SK-N-SH treated with all-trans-retinoic acid at 6 μM for 48 hours (cell line): ENCODE measurements around the gene AAR2.

Experiments
- ATAC-seq: fragments of 200-7000 bp; cut with Tn5 transposase; 3 replicates; pipeline ENCODE4 v1.9.1; 2020; ENCODE audit warnings: mild to moderate bottlenecking, moderate library complexity
- ARNTL ChIP-seq: fragments of 450-650 bp; formaldehyde crosslinking; IDR thresholded peaks from 2 replicates; pipeline ENCODE4 v1.5.0; 2020; ENCODE audit warnings: low read depth, mild to moderate bottlenecking, moderate library complexity, borderline replicate concordance
- BACH2 ChIP-seq: fragments of 250-450 bp; sonication (Bioruptor Pico); IDR thresholded peaks from 2 replicates; pipeline ENCODE4 v1.9.0; 2021; ENCODE audit warnings: mild to moderate bottlenecking, borderline replicate concordance
- CREB5 ChIP-seq: fragments of 250-450 bp; sonication (Bioruptor Pico); IDR thresholded peaks from 2 replicates; pipeline ENCODE4 v1.5.1; 2020; ENCODE audit warnings: low read depth, mild to moderate bottlenecking, moderate library complexity
- CSDC2 ChIP-seq: fragments of 250-450 bp; sonication (Bioruptor Pico); IDR thresholded peaks from 2 replicates; pipeline ENCODE4 v1.5.0; 2020; ENCODE audit warnings: mild to moderate bottlenecking, moderate library complexity
- CSRNP3 ChIP-seq: fragments of 250-450 bp; sonication (Bioruptor Pico); IDR thresholded peaks from 2 replicates; pipeline ENCODE4 v1.5.1; 2021; ENCODE audit warnings: mild to moderate bottlenecking, moderate library complexity
- GLIS3 ChIP-seq: fragments of 250-450 bp; sonication (Bioruptor Pico); IDR thresholded peaks from 2 replicates; pipeline ENCODE4 v1.5.0; 2020; ENCODE audit warnings: mild to moderate bottlenecking, moderate library complexity
- ISL1 ChIP-seq: fragments of 250-450 bp; sonication (Bioruptor Pico); IDR thresholded peaks from 2 replicates; pipeline ENCODE4 v2.1.2; 2022; ENCODE audit warnings: mild to moderate bottlenecking, moderate library complexity
- OSR1 ChIP-seq: fragments of 250-450 bp; sonication (Bioruptor Pico); IDR thresholded peaks from 2 replicates; pipeline ENCODE4 v1.8.0; 2022; ENCODE audit warnings: moderate library complexity, mild to moderate bottlenecking, inconsistent platforms
- POU6F1 ChIP-seq: fragments of 250-450 bp; sonication (Bioruptor Pico); IDR thresholded peaks from 2 replicates; pipeline ENCODE4 v1.8.0; 2021; ENCODE audit warnings: low read depth, mild to moderate bottlenecking, moderate library complexity, borderline replicate concordance
- PPARA ChIP-seq: fragments of 250-450 bp; sonication (Bioruptor Pico); IDR thresholded peaks from 2 replicates; pipeline ENCODE4 v1.5.0; 2020; ENCODE audit warnings: mild to moderate bottlenecking, borderline replicate concordance
- RARB ChIP-seq: fragments of 250-450 bp; sonication (Bioruptor Pico); IDR thresholded peaks from 2 replicates; pipeline ENCODE4 v1.8.0; 2021; ENCODE audit warnings: mild to moderate bottlenecking, moderate library complexity
- SNAI2 ChIP-seq: fragments of 250-450 bp; sonication (Bioruptor Pico); IDR thresholded peaks from 2 replicates; pipeline ENCODE4 v1.5.0; 2020; ENCODE audit warnings: mild to moderate bottlenecking, moderate library complexity
- TCF4 ChIP-seq: fragments of 250-450 bp; sonication (Bioruptor Pico); IDR thresholded peaks from 2 replicates; pipeline ENCODE4 v1.8.0; 2021; ENCODE audit warnings: mild to moderate bottlenecking, moderate library complexity, borderline replicate concordance
- TOX ChIP-seq: fragments of 250-450 bp; sonication (Bioruptor Pico); IDR thresholded peaks from 2 replicates; pipeline ENCODE4 v1.8.0; 2021; ENCODE audit warnings: mild to moderate bottlenecking, moderate library complexity, borderline replicate concordance
- ZC3H10 ChIP-seq: fragments of 250-450 bp; sonication (Bioruptor Pico); IDR thresholded peaks from 2 replicates; pipeline ENCODE4 v1.5.1; 2021; ENCODE audit warnings: mild to moderate bottlenecking, moderate library complexity
- ZFP3 ChIP-seq: fragments of 250-450 bp; sonication (Bioruptor Pico); IDR thresholded peaks from 2 replicates; pipeline ENCODE4 v1.5.0; 2020; ENCODE audit warnings: mild to moderate bottlenecking, moderate library complexity
- ZFP30 ChIP-seq: fragments of 450-650 bp; formaldehyde crosslinking; IDR thresholded peaks from 2 replicates; pipeline ENCODE4 v1.5.0; 2022; ENCODE audit warnings: mild to moderate bottlenecking, moderate library complexity
- ZNF565 ChIP-seq: fragments of 450-650 bp; formaldehyde crosslinking; conservative IDR thresholded peaks from 2 replicates; pipeline ENCODE4 v1.5.0; 2020; ENCODE audit warnings: low read depth, mild to moderate bottlenecking, moderate library complexity
- ZNF70 ChIP-seq: fragments of 450-650 bp; formaldehyde crosslinking; IDR thresholded peaks from 2 replicates; pipeline ENCODE4 v1.5.0; 2020; ENCODE audit warnings: mild to moderate bottlenecking, moderate library complexity
- ZNF8 ChIP-seq: fragments of 450-650 bp; formaldehyde crosslinking; IDR thresholded peaks from 2 replicates; pipeline ENCODE4 v1.5.0; 2020; ENCODE audit warnings: mild to moderate bottlenecking, moderate library complexity
- TF ChIP-seq, protein P1 (sequence below): fragments of 250-450 bp; sonication (Bioruptor Pico); IDR thresholded peaks from 2 replicates; pipeline ENCODE4 v1.5.0; 2020; ENCODE audit warnings: mild to moderate bottlenecking, moderate library complexity
- TF ChIP-seq, protein P2 (sequence below): fragments of 250-450 bp; sonication (Bioruptor Pico); IDR thresholded peaks from 2 replicates; pipeline ENCODE4 v1.8.0; 2020; ENCODE audit warnings: mild to moderate bottlenecking, moderate library complexity, borderline replicate concordance

Gene AAR2

GRCh38 chr20:36241678-36242077 lies 5.4 kb downstream of the AAR2 start:
- TF ChIP-seq CREB5 = no peak
- no peak for TF ChIP-seq TCF4
- TF ChIP-seq POU6F1 (CRISPR knock-in tag) = no peak
- TF ChIP-seq BACH2 (CRISPR knock-in tag) = no peak
- no peak for TF ChIP-seq ZFP30
- TF ChIP-seq CSRNP3 (CRISPR knock-in tag) = no peak
- TF ChIP-seq ZFP3 (CRISPR knock-in tag) = no peak
- no peak for TF ChIP-seq ZNF70
- no peak for TF ChIP-seq ZC3H10 (CRISPR knock-in tag)
- TF ChIP-seq ZNF565 (CRISPR knock-in tag) = no peak
- TF ChIP-seq, protein P1, sequence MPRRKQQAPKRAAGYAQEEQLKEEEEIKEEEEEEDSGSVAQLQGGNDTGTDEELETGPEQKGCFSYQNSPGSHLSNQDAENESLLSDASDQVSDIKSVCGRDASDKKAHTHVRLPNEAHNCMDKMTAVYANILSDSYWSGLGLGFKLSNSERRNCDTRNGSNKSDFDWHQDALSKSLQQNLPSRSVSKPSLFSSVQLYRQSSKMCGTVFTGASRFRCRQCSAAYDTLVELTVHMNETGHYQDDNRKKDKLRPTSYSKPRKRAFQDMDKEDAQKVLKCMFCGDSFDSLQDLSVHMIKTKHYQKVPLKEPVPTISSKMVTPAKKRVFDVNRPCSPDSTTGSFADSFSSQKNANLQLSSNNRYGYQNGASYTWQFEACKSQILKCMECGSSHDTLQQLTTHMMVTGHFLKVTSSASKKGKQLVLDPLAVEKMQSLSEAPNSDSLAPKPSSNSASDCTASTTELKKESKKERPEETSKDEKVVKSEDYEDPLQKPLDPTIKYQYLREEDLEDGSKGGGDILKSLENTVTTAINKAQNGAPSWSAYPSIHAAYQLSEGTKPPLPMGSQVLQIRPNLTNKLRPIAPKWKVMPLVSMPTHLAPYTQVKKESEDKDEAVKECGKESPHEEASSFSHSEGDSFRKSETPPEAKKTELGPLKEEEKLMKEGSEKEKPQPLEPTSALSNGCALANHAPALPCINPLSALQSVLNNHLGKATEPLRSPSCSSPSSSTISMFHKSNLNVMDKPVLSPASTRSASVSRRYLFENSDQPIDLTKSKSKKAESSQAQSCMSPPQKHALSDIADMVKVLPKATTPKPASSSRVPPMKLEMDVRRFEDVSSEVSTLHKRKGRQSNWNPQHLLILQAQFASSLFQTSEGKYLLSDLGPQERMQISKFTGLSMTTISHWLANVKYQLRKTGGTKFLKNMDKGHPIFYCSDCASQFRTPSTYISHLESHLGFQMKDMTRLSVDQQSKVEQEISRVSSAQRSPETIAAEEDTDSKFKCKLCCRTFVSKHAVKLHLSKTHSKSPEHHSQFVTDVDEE (CRISPR knock-in tag) = no peak
- TF ChIP-seq CSDC2 (CRISPR knock-in tag) = no peak
- TF ChIP-seq OSR1 = no peak
- no peak for TF ChIP-seq ISL1 (CRISPR knock-in tag)
- no peak for TF ChIP-seq TOX
- no peak for TF ChIP-seq SNAI2
- no peak for TF ChIP-seq ARNTL
- no peak for TF ChIP-seq PPARA (CRISPR knock-in tag)
- no peak for TF ChIP-seq ZNF8 (CRISPR knock-in tag)
- no peak for TF ChIP-seq RARB
- no peak for ATAC-seq

GRCh38 chr20:36243726-36244125 lies 7.4 kb downstream of the AAR2 start:
- TF ChIP-seq, protein P2, sequence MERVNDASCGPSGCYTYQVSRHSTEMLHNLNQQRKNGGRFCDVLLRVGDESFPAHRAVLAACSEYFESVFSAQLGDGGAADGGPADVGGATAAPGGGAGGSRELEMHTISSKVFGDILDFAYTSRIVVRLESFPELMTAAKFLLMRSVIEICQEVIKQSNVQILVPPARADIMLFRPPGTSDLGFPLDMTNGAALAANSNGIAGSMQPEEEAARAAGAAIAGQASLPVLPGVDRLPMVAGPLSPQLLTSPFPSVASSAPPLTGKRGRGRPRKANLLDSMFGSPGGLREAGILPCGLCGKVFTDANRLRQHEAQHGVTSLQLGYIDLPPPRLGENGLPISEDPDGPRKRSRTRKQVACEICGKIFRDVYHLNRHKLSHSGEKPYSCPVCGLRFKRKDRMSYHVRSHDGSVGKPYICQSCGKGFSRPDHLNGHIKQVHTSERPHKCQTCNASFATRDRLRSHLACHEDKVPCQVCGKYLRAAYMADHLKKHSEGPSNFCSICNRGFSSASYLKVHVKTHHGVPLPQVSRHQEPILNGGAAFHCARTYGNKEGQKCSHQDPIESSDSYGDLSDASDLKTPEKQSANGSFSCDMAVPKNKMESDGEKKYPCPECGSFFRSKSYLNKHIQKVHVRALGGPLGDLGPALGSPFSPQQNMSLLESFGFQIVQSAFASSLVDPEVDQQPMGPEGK (CRISPR knock-in tag) = no peak
- TF ChIP-seq BACH2 (CRISPR knock-in tag) (no peak), GLIS3 (CRISPR knock-in tag) (no peak), TOX (no peak), ZNF70 (no peak), ISL1 (CRISPR knock-in tag) (no peak), ZFP30 (no peak), CREB5 (no peak), ZNF565 (CRISPR knock-in tag) (no peak)
- ATAC-seq = no peak

DNA sequence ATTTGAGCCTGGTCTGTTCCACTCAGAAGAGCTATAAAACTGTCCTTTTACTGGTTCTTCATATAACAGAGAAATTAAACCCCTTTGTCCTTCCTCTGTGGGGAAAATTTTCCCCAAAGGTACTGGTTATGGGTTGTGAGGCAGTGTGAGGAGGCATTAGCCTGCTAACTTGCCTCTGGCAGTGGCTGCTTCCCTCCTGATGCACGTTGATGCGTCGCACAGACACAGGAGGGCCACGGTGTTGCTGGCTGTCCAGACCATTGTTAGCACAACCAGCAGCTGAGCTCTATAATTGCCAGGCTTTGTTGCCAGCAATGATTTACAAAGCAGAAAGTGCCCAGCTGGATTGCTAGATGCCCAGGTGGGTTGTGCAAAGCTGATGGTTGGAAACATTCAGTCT lies 10.1 kb downstream of the AAR2 start:
- ATAC-seq = no peak
- TF ChIP-seq POU6F1 (CRISPR knock-in tag) (no peak), ZFP30 (no peak), ZC3H10 (CRISPR knock-in tag) (no peak), OSR1 (no peak), ZFP3 (CRISPR knock-in tag) (no peak), CSDC2 (CRISPR knock-in tag) (no peak), ARNTL (no peak), RARB (no peak), GLIS3 (CRISPR knock-in tag) (no peak)
- TF ChIP-seq, protein P1 (CRISPR knock-in tag) = no peak
